HG03354 (cell line): ENCODE measurements around the gene NNMT.

Experiments used
- ATAC-seq: cut with Tn5 transposase; IDR thresholded peaks from one replicate; pipeline ENCODE4 v1.9.1; 2021; ENCODE audit warnings: mild to moderate bottlenecking; ENCODE audit not compliant: unreplicated experiment, poor library complexity, severe bottlenecking

The NNMT gene

DNA sequence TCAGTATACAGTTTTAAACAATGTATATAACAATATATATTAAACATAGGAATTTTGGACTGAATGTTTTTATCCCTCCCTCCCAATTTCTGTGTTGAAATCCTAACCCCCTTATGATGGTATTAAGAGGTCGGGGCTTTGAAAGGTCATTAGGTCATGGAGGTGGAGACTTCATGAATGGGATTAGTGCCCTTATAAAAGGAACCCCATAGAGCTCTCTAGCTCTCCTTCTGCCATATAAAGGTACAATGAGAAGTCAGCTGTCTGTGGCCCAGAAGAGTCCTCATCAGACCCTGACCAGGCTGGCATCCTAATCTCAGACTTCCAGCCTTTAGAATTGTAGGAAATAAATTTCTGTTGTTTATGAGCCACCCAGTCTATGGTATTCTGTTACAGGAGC, 6.5 kb downstream of the NNMT start:
- no peak for ATAC-seq

DNA sequence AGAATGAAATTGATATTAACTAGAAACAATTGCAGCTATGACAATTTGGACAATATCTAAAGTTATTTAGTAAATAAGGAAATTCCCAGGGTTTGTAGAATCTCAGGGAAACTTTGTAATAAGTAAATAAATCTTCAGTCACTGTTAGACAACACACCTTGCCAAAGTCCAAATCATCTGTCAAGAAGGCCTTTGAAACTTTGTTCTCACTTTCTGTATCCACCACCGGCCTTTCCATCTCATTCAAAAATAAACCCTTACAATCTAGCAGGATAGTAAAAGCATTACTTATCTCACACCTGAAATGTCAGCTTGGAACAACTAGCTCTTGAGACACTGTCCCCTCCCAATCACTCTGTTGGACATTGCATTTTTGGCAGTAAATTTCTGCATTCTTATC, 7.9 kb downstream of the NNMT start:
- ATAC-seq: no peak

DNA sequence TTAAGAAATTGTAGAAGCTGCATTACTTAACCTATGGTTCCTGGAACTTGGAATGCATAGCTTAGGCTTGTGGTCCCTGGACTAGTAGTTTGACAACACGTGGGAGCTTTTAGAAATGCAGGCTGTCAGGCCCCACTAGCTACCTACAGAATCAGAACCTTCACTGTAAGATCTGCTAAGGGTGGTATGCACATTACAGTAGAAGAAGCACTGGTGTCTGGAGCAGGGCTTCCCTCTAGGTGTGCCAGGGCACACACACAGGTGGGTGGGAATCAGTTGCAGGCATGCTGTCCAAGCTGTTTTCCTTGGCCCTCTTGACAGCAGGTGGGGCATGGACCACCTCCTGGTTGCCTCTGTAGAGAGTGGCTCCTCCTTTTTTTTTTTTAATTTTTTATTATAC, 8.8 kb downstream of the NNMT start:
- ATAC-seq: no peak

DNA sequence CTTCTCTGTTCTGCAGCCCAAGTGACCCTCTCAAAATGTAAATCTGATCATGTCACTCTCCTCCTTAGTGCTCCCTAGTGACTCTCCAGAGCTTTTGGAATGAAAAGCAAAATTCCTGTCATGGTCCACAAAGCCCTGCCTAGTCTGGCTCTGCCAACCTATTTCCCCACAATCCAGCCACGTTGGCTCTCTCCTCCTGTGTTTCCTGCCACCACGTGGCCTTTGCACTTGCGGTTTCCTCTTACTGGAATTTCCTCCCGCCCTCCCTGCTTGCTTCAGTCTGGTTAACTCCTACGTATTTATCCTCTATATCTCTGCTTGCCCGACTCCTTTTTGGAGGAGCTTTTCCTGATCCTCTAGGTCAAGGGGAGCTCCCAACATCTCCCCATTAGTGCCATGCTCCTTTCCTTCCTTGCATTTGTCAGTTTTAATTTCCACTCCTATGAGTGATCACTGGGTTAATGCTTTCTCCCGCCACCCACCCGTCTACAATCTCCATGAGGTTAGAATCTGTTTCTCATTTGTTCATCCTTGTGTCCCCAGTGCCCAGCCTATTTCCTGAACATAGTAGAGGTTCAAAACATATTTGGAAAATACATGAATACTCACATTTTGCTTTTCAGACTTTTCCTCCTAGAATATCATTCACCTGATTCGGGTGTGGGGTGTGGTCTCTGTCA, 11.5 kb downstream of the NNMT start:
- ATAC-seq: no peak

DNA sequence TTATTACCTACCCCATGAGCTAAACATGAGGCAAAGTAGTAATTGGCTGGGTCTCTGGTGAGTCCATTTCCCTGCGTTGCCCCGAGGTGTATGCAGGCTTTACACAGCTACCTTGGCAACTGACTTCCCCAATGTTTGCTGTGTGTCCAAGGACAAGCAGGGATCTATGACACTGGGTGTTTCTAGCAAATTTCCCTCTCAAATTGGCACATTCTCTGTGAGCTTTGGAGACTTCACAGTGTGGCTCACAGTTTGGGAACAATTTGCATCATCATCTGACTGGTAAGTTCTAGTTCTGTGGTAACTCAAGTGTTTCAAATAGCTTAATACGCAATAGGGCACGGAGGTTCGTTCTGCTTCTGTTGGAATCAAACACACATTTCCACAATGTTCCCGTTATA, 12.5 kb downstream of the NNMT start:
- ATAC-seq: no peak

DNA sequence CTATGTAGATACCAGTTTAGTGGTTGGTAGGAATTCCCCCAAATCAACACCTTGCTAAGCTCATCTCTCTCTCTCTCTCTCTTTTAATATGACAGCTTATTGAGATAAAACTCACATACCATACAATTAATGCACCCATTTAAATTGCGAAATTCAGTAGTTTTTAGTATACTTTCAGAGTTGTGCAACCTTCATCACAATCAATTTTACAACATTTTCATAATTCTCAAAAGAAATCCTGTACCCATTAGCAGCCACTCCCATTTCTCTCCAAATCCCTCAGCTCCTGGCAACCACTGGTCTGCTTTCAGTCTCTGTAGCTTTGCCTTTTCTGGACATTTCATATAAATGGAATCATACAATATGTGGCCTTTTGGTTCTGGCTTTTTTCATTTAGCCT, 13.3 kb downstream of the NNMT start:
- no peak for ATAC-seq

DNA sequence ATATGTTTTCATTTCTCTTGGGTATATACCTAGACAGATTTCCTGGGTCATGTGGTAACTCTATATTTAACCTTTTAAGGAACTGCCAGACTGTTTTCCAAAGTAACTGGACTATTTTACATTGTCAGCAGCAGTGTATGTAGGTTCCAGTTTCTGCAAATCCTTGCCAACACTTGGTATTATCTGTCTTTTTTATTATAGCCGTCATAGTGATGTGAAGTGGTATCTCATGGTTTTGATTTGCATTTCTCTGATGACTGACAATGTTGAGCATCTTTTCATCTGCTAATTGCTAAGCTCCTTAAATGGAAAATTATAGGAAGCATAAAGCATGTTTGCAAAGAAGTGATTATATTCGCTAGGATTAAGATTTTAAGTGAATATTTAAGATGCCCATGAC, 13.9 kb downstream of the NNMT start:
- no peak for ATAC-seq

DNA sequence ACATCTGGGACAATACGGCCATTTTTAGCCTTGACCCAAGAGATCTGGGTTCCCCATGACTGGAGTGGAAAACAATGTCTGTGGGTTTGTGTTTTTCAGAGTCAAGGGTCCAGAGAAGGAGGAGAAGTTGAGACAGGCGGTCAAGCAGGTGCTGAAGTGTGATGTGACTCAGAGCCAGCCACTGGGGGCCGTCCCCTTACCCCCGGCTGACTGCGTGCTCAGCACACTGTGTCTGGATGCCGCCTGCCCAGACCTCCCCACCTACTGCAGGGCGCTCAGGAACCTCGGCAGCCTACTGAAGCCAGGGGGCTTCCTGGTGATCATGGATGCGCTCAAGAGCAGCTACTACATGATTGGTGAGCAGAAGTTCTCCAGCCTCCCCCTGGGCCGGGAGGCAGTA, 15.7 kb downstream of the NNMT start:
- no peak for ATAC-seq

DNA sequence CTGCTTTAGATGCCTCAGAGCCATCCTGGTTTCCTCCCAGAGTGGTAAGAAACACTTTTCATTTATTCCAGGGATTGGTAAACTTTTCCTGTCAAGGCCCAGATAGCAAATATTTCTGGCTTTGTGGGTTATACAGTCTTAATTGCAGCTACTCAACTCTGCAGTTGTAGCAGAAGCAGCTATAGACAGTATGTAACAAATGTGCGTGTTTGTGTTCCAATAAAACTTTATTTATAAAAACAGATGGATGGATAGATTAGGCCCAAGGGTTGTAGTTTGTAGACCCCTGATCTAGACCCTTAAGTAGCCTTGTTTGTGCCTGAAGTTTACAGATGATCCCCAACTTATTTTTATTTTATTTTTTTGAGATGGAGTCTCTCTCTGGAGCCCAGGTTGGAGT, 17.9 kb downstream of the NNMT start:
- ATAC-seq: no peak

DNA sequence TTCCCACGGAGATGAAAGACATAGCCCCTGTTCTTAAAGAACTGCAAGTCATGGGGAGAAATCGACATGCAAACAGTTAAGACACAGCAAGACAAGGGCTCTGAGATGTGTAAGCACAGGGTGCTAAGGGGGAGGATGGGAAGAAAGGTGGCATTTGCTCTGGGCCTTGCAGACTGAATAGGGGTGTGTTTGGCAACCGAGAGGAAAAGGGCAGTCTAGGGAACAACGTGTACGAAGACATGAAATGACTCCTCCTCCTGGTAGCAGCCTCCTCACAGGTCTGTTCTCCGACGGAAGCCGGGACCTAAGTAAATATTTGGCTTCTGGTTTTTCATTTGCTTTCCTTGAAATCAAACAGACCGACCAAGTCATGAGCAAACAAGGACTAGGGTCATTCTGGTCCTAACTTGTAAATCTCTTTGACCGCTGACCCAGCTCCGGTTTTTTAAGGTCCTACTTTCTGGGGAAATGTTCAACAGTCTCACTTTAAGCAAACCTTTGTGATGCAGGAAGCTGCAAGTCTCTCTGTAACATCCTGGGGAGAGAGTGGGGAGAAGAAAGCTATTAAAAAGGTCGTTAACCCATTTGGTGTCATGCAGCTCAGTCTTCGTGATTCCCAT, 19.7 kb downstream of the NNMT start:
- ATAC-seq: no peak

DNA sequence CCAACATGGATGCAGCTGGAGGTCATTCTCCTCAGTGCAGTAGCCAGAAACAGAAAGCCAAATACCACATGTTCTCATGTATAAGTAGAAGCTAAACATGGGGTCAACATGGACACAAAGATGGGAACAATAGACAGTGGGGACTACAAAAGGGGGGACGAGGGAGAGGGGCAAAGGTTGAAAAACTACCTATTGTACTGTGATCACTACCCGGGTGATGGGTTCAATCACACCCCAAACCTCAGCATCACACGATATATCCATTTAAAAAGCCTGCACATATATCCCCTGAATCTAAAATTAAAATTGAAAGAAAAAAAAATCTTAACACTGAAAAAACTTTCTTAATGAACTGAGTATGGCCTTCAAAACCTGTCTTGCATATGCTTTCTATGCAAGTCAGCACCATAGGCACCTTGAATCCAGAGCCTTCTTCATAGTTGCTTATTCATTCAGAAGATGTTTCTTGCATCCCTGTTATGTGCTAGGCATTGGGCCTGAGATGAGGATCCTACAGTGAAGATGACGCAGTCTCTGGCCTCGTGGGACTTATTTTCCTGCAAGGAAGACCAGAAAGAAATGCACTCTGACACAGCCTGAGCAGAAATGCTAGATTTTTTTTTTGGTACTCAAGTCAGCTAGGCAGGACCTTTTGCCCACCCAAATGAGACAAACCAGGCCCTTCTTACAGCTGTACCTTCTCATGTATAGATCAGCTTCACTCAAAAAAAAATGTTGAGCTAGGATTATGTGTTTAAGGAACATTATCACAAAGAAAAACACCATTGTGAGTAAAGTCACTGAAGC, 21.0 kb downstream of the NNMT start:
- ATAC-seq: no peak

DNA sequence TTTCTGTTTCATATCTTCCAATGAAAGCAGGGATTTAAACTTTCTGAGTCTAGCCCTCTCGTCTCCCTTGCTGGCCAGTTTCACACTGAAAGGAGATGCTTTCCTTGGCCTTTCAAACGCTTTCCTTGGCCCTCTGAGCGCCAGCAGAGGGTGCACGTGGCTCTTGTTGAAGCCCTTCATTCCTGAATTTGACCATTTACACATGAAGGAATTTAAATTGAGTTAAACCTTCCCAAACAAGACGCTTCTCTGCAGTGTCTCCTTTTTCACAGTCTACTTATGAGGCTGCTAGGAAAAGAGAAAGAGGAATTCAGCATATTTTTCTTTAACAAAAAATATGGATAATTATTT, 21.6 kb downstream of the NNMT start:
- ATAC-seq: no peak

DNA sequence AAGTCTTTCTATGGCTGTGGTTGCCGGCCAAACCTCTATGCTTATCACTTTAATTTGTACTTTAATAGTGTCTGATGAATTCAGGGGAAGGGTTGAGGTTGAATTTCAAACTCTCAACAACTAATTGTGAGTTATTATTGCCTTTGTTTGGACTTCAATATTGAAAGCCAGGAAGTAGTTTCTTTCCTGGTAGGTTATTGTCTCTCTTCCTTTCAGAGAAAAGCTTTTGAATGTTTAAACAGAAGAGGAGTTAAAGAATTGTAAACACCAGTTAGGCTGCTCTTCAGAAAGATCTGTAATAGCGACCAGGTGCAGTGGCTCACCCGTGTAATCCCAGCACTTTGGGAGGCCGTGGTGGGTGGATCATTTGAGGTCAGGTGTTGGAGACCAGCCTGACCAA, 22.2 kb downstream of the NNMT start:
- no peak for ATAC-seq

DNA sequence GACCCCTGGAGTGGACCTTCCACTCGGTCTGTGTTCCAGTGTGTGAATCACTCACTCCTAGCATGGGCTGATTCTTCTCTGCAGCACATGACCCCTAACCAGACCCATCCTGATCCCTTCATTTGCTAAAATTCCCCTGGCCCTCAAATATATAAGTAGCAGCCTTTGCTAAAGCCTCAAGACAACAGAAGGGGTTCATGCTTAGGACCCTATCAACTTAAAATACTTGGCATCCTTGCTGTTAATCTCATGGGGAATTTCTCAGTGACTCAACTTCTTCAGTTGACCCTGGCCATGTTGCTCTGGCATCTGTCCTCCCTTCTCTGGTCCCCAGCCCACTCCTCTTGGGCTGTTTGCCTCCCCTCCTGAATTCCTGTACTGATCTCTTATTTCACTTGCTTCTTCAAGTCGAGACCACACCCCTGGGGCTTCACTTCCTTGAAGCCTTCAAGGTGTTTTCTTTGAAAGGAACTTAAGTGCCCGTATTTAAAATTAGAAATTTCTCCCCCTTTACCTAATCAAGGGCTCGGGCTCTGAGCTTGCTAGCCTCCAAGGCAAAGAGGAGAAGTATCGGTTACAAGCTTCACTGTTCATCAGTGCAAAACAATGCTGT, 23.6 kb downstream of the NNMT start:
- ATAC-seq: no peak

DNA sequence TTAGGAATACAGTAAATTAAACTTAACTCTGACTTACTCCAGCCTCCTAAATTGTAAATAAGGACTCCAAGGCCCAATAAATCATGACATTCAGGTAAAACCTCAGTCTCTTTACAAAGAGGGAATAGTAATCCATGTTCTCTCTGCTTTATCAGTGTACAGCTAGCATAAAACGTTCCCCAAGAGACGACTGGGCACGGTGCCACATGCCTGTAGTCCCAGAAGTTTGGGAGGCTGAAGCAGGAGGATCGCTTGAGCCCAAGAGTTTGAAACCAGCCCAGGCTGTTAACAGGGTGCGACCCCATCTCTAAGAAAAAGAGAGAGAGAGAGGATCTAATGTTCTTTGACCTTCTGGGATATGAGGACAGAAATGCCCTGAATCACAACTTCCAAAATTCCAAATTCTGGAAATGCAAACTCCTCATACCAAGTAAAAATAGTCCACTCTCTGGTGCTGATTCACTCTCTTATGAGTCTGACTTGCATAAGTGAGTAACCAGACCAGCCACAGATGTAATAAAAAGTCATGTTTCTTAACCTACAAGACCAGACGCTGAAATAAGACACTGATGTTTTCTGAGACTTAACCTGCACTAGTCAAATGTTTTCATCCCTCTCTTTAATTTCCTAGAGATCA, 25.5 kb downstream of the NNMT start:
- no peak for ATAC-seq

DNA sequence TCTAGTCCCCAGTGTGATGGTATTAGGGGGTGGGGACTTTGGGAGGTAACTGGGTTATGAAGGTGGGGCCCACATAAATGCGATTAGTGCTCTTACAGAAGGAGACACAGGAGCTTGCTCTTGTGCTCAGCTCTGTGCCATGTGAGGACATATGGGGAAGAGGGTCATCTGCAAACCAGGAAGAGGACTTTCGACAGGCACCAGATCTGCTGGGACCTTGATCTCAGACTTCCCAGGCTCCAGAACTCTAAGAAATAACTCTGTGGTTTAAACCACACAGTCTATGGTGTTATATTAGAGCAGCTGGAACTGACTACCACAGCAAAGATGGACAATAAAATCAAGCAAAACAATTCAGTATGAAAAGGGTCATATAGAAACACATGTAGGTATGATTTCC, 26.7 kb downstream of the NNMT start:
- ATAC-seq: no peak

DNA sequence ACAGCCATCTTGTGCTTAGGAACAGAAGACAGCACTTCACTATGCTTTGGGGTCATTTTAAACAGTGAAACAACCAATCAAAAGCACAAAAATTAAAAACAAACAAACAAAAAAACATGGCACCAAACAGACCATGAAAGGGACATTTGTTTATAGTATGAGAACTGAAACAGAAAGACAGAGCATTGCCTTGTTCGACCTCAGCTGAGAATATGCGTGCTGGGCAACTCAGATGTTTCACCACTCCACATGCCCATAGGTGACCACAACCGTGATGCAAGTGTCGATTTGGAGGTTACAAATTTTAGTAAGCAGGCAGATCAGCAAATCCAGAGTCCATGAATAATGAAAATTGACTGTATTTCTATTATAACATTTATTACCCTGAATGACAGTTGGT, 30.0 kb downstream of the NNMT start:
- no peak for ATAC-seq

DNA sequence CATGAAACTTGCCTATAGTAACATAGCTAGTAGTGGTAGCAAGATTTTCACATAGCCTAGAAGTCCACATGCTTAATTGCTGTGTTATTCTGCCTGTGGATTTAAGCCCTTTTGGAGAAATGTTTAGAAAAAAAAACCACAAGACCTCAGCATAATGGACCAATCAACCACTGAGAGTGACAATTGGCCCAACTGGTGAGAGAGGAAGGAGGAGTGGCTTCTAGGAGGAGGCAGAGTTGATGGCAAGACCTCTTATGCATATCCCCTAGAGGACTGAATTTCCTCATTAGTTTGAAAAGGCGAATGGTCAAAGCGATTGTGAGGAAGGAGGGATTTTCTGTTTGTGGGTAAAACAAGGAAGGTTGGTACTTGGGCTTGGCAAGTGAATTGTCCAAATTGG, 30.6 kb downstream of the NNMT start:
- ATAC-seq: no peak

DNA sequence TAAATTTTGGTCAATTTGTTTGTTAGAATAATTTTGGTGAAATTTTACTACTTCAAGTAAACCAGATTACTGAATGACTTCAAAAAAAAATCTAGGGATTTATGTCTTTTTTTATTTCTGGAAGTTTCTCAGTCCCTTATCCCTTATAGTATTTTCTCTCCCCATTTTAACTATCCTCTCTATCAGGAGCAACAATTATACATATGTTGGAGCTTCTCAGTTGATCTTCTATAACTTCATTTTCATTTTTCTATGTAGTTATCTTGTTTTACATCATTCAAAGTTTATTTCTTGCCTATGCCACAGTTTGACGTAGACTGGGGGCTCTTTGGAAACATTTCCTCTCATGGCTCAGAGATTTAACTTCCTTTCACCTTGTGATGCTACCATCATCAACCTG, 34.2 kb downstream of the NNMT start:
- ATAC-seq: no peak

DNA sequence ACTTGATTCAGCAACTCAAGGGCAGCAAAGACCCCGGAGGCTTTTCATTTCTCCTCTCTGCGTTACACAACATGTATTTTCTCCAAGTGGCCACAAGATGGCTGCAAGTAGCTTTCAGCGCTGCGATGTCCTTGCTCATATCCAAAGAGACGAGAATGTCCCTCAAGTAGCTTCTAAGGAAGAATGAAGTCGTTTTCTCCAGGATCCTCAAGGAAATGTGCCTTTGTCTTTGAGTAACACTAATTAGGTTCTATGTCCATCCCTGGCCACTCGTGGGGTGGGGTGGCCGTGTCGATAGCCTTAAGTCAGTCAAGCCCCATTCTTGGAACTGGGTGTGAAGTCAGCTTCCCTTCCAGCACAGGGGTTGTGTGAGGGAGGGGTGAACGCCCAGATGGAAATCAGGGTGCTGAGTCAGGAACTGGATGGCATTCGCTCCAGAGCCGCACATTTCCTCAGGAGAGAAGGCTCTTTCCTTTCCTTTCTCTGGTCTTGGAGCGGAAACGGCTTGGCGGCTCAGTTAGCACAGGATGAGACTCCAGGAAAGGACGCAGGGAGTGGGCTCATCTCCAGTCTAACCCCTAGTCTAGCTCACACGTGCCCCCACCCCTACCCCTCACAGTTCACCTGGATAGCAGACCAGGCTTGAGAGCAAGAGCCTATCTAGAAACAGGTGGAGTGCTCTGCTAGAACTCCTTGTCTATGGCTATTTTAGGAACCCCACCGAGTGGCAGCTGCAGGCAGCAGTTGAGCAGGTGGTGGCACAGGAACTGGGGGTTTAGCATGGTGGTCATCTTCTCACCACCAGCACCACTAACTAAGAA, 44.3 kb downstream of the NNMT start:
- ATAC-seq: peak; percentile 80
